ENCODE data around the gene PCA3.

DNA sequence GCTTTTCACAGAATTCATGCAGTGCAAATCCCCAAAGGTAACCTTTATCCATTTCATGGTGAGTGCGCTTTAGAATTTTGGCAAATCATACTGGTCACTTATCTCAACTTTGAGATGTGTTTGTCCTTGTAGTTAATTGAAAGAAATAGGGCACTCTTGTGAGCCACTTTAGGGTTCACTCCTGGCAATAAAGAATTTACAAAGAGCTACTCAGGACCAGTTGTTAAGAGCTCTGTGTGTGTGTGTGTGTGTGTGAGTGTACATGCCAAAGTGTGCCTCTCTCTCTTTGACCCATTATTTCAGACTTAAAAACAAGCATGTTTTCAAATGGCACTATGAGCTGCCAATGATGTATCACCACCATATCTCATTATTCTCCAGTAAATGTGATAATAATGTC lies 21.3 kb downstream of the PCA3 start:
- TF ChIP-seq, protein P1, sequence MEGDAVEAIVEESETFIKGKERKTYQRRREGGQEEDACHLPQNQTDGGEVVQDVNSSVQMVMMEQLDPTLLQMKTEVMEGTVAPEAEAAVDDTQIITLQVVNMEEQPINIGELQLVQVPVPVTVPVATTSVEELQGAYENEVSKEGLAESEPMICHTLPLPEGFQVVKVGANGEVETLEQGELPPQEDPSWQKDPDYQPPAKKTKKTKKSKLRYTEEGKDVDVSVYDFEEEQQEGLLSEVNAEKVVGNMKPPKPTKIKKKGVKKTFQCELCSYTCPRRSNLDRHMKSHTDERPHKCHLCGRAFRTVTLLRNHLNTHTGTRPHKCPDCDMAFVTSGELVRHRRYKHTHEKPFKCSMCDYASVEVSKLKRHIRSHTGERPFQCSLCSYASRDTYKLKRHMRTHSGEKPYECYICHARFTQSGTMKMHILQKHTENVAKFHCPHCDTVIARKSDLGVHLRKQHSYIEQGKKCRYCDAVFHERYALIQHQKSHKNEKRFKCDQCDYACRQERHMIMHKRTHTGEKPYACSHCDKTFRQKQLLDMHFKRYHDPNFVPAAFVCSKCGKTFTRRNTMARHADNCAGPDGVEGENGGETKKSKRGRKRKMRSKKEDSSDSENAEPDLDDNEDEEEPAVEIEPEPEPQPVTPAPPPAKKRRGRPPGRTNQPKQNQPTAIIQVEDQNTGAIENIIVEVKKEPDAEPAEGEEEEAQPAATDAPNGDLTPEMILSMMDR (IDR thresholded peaks at IDR 0.05; ENCODE audit: insufficient read depth, low read length, poor library complexity, severe bottlenecking) = no peak
- TF ChIP-seq EZH2phosphoT487 (conservative IDR thresholded peaks at IDR 0.05; ENCODE audit: low read length) = no peak

All from SU-DHL-6 (cell line).